Spleen (tissue), 7 donors: ENCODE results near the gene CEMIP.

Experiments used
- CTCF ChIP-seq, 11 experiments: fragments of 200-600 bp in 7 of 11; fragments of 450-650 bp in 4 of 11; sonication (generic) in 4 of 11; IDR thresholded peaks in 8 of 11; conservative IDR thresholded peaks in 3 of 11; 1 replicate in 7 of 11; 2 replicates in 4 of 11; pipeline versions ENCODE4 v1.4.0 to v1.8.0; 2016 to 2021; ENCODE audit warnings: antibody characterized with exemption in 11 of 11, inconsistent platforms in 4 of 11, mild to moderate bottlenecking in 1 of 11
- POLR2A ChIP-seq, 3 donors: fragments of 450-650 bp; IDR thresholded peaks; one replicate each; pipeline ENCODE4 v1.5.1; 2017; ENCODE audit warnings: antibody characterized with exemption in 3 of 3, mild to moderate bottlenecking in 1 of 3
- donor health status: DM: no; HTN: no; CAD: no; lungs with moderate emphysema.
- donor health status: DM: no; HTN: no; CAD: no.
- donor health status: DM: no; HTN: no; CAD: no.

GRCh38 chr15:80926126-80926525 is 147.0 kb downstream of the CEMIP start:
- TF ChIP-seq CTCF (IDR thresholded peaks at IDR 0.05 in 8 of 11, conservative IDR thresholded peaks at IDR 0.05 in 3 of 11) (no peak), POLR2A (IDR thresholded peaks at IDR 0.05) (no peak)
